ENCODE measurements around the gene DCBLD2.
"Not testable (repeated sequence)": the region's sequence is repeated elsewhere in the genome, so short reads cannot be mapped to it uniquely, and the experiment has no call there.

DNA sequence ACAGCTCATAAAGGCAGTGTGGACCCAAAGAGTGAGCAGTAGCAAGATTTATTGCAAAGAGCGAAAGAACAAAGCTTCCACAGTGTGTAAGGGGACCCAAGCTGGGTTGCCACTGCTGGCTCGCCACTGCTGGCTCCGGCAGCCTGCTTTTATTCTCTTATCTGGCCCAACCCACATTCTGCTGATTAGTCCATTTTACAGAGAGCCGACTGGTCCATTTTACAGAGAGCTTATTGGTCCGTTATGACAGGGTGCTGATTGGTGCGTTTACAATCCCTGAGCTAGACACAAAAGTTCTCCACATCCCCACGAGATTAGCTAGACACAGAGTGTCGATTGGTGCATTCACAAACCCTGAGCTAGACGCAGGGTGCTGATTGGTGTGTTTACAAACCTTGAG is 44.2 kb downstream of the DCBLD2 start:
- TF ChIP-seq CC2D1A (CRISPR knock-in tag; IDR thresholded peaks at IDR 0.05); ZFP1 (CRISPR knock-in tag; IDR thresholded peaks at IDR 0.05); ELF4 (CRISPR knock-in tag; IDR thresholded peaks at IDR 0.05; ENCODE audit: borderline replicate concordance); NFE2 (CRISPR knock-in tag; IDR thresholded peaks at IDR 0.05); CREB1 (IDR thresholded peaks at IDR 0.05); CREB1 (CRISPR knock-in tag; IDR thresholded peaks at IDR 0.05); ZBTB20 (CRISPR knock-in tag; IDR thresholded peaks at IDR 0.05; ENCODE audit: borderline replicate concordance, low read depth): not testable (repeated sequence)
- TF ChIP-seq, protein P1, sequence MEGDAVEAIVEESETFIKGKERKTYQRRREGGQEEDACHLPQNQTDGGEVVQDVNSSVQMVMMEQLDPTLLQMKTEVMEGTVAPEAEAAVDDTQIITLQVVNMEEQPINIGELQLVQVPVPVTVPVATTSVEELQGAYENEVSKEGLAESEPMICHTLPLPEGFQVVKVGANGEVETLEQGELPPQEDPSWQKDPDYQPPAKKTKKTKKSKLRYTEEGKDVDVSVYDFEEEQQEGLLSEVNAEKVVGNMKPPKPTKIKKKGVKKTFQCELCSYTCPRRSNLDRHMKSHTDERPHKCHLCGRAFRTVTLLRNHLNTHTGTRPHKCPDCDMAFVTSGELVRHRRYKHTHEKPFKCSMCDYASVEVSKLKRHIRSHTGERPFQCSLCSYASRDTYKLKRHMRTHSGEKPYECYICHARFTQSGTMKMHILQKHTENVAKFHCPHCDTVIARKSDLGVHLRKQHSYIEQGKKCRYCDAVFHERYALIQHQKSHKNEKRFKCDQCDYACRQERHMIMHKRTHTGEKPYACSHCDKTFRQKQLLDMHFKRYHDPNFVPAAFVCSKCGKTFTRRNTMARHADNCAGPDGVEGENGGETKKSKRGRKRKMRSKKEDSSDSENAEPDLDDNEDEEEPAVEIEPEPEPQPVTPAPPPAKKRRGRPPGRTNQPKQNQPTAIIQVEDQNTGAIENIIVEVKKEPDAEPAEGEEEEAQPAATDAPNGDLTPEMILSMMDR (CRISPR knock-in tag; IDR thresholded peaks at IDR 0.05), result not testable (repeated sequence)

Data from HepG2 (cell line).